ENCODE data around the gene IQCB1. TPM values are rescaled to one million over a fixed set of nuclear protein-coding genes. Genes with fewer than 3 reads are reported as not detected.

IQCB1 gene
- total RNA-seq, 4 donors from 2014 or later = 8.2 to 33.8 (median 23.3) TPM

- Histone ChIP-seq H3K4me1 (no peaks in the 10 kb centered on the region), H3K9me3 (peaks cover 0 to 14% (median 0%) of the 10 kb centered on the region in 3 donors), H3K27ac (no peak overlapping the region), H3K4me3 (no peak overlapping the region), H3K27me3 (no peaks in the 10 kb centered on the region), H3K36me3 (peaks cover 0 to 87% (median 2%) of the 10 kb centered on the region in 3 donors)
- 91 to 96% methylated on average over 2 of the region's 2 CpGs for WGBS, 2 donors
- intact Hi-C loops (cut with DNase I) = no loop called here
- TF ChIP-seq CTCF (IDR thresholded peaks at IDR 0.05) = no peak
- TF ChIP-seq POLR2A (IDR thresholded peaks at IDR 0.05) = no peak
- DNase-seq = no peak
These were observed 16.3 kb downstream of the IQCB1 start for GRCh38 chr3:121818578-121818977.

- H3K27me3 ChIP-seq = no peaks in the 10 kb centered on the region
- H3K27ac ChIP-seq = no peak overlapping the region
- no peak overlapping the region for H3K4me3 ChIP-seq
- H3K4me1 ChIP-seq = no peaks in the 10 kb centered on the region
- H3K9me3 ChIP-seq = peaks cover 0 to 6% (median 0%) of the 10 kb centered on the region in 3 donors
- peaks cover 0 to 78% (median 0%) of the 10 kb centered on the region in 3 donors for H3K36me3 ChIP-seq
- TF ChIP-seq CTCF (IDR thresholded peaks at IDR 0.05) = no peak
- intact Hi-C loops (cut with DNase I) = no loop called here
- DNase-seq = no peak
These were observed 17.1 kb downstream of the IQCB1 start for GRCh38 chr3:121817753-121818152.

DNA sequence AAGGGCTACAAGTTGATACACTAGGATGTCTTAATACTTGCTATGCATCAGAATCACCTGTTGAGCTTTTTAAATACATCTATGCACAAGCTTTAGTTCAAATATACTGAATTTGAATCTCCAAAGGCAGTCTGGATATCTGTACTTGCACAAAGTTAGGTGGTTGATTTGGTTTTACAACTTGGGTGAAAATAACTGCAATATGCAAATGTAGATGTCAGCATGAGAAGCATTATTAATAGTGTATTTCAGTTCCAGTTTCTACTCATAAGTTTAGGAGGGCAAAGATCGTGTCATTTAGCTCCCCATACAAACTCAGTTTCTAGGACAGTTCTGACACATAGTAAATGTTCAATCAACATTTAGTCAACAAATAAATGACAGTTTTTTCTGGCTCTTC is 25.6 kb downstream of the IQCB1 start:
- Histone ChIP-seq H3K9me3 (no peaks in the 10 kb centered on the region), H3K27me3 (no peaks in the 10 kb centered on the region), H3K4me3 (no peak overlapping the region), H3K4me1 (no peaks in the 10 kb centered on the region), H3K36me3 (peaks cover 0 to 69% (median 12%) of the 10 kb centered on the region in 3 donors), H3K27ac (no peak overlapping the region)
- DNase-seq = no peak
- 0 to 4% methylated on average over 1 of the region's 1 CpG for WGBS, 2 donors
- TF ChIP-seq POLR2A (IDR thresholded peaks at IDR 0.05) = no peak
- no peak for TF ChIP-seq CTCF (IDR thresholded peaks at IDR 0.05)
- intact Hi-C loops (cut with DNase I) = no loop called here

- Histone ChIP-seq H3K36me3 (peaks cover 0 to 53% (median 0%) of the 10 kb centered on the region in 3 donors), H3K27ac (no peak overlapping the region), H3K9me3 (no peaks in the 10 kb centered on the region), H3K4me1 (no peaks in the 10 kb centered on the region), H3K27me3 (no peaks in the 10 kb centered on the region), H3K4me3 (no peak overlapping the region)
- intact Hi-C loops (cut with DNase I) = no loop called here
- no peak for TF ChIP-seq CTCF (IDR thresholded peaks at IDR 0.05)
- no peak for TF ChIP-seq POLR2A (IDR thresholded peaks at IDR 0.05)
- no peak for DNase-seq
- WGBS, 2 donors = 90% methylated on average over 2 of the region's 2 CpGs
These were observed 31.0 kb downstream of the IQCB1 start for GRCh38 chr3:121803771-121804320.

DNA sequence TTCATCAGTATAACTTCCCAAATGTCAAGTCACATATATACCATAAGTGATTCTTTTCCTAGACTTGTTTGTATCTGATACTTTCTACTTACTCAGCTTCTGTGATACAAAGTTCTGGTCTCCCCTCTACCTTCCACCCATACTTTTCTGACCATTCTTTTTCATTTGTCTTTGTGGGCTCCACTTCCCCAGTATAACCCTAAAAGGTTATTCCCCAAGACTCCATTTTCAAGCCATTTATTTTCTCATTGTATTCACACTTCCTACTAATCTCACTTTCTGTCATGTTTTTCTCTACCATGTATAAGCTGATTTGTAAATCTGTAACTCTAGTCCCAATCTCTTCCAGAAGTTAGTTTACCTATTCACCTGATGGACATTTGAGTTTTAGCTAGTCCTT is 34.0 kb downstream of the IQCB1 start:
- no peak for TF ChIP-seq POLR2A (IDR thresholded peaks at IDR 0.05)
- TF ChIP-seq CTCF (IDR thresholded peaks at IDR 0.05) = no peak
- DNase-seq = no peak

More for the DNA sequence above, 34.0 kb downstream of the IQCB1 start:
- intact Hi-C loops (cut with DNase I) = no loop called here
- Histone ChIP-seq H3K27me3 (no peaks in the 10 kb centered on the region), H3K4me1 (no peaks in the 10 kb centered on the region), H3K27ac (no peak overlapping the region), H3K9me3 (no peaks in the 10 kb centered on the region), H3K36me3 (peaks cover 0 to 52% (median 6%) of the 10 kb centered on the region in 3 donors), H3K4me3 (no peak overlapping the region)
